Ovary (tissue), 9 donors: ENCODE data around the gene KCNN1. TPM values are rescaled to one million over a fixed set of nuclear protein-coding genes. Genes with fewer than 3 reads are reported as not detected.

Source experiments
- DNase-seq, 5 donors: peaks; one replicate each; pipeline ENCODE4 v3.0.0-alpha.2; 2019 to 2020
- H3K27ac ChIP-seq, 2 donors: fragments of 200-600 bp; one replicate each; pipeline versions ENCODE4 v1.5.1 to v1.8.0; 2019 to 2022
- H3K27me3 ChIP-seq: fragments of 200-600 bp; one replicate; pipeline ENCODE4 v1.8.0; 2022
- H3K36me3 ChIP-seq: fragments of 200-600 bp; sonication (generic); one replicate; pipeline ENCODE4 v1.5.1; 2019
- H3K4me1 ChIP-seq: one replicate; pipeline ENCODE4 v1.8.1; 2013; ENCODE audit warnings: mild to moderate bottlenecking, moderate library complexity; ENCODE audit not compliant: insufficient read depth
- H3K4me3 ChIP-seq: fragments of 200-600 bp; sonication (generic); one replicate; pipeline ENCODE4 v1.5.1; 2017
- H3K9me3 ChIP-seq, 2 donors: fragments of 200-600 bp in 1 of 2; sonication (generic) in 1 of 2; one replicate each; pipeline versions ENCODE4 v1.5.1 to v1.8.1; 2013 to 2019; ENCODE audit warnings: mild to moderate bottlenecking in 1 of 2, moderate library complexity in 1 of 2
- EP300 ChIP-seq: sonication (generic); formaldehyde crosslinking; IDR thresholded peaks from one replicate; pipeline ENCODE4 v1.6.1; 2017; ENCODE audit warnings: antibody characterized with exemption
- POLR2A ChIP-seq: fragments of 450-650 bp; IDR thresholded peaks from one replicate; pipeline ENCODE4 v1.6.1; 2017; ENCODE audit warnings: antibody characterized with exemption, mild to moderate bottlenecking, moderate library complexity
- WGBS, 3 donors: extraction: QIAGEN DNeasy Blood & Tissue Kit in 1 of 3; methylation state at CpG; one replicate each; pipeline versions ENCODE4 v1.1.5 to v1.1.7; 2013 to 2017; 5-methylcytosine and 5-hydroxymethylcytosine counted together
- intact Hi-C, 4 donors: fragments of 100-400 bp; cut with DNase I; formaldehyde crosslinking; loops; one replicate each; pipeline versions ENCODE4 v1.11.0 to v1.15.1; 2022 to 2023
- polyA plus RNA-seq, 2 donors: library from polyadenylated mRNA; stranded (reverse); fragments of 200-250 nt in 1 of 2; fragments of 350-450 nt in 1 of 2; fragmentation: Illumina TruSeq in 1 of 2; extraction: RNeasy Lipid Tissue Mini Kit (QIAGEN cat#74804) in 1 of 2; gene quantifications; one replicate each; pipeline ENCODE4 v1.2.3, GENCODE V29; 2013 to 2014
- total RNA-seq, 7 donors: library from RNA; depleted of rRNA in 2 of 7; stranded (reverse); fragments of >200 nt in 2 of 7; fragmentation: NEBNext Ultra II Directional in 3 of 7; extraction: Animal tissue kit (Norgen Biotek cat#: 25700) in 3 of 7; gene quantifications; one replicate each; pipeline versions ENCODE4 v1.1.0 to v1.2.4, GENCODE V29; 2016 to 2023
- TF ChIP-seq, protein P1 (sequence below), 3 donors: fragments of 450-650 bp in 2 of 3; fragments of 200-600 bp in 1 of 3; IDR thresholded peaks; one replicate each; pipeline versions ENCODE4 v1.5.1 to v1.8.0; 2016 to 2022; ENCODE audit warnings: antibody characterized with exemption in 3 of 3, mild to moderate bottlenecking in 1 of 3
- donor health status: DM: no; HTN: no; CAD: no; lungs with moderate emphysema.
- donor health status: DM: no; HTN: no; CAD: no.
- donor health status: Bipolar disorder and iron deficiency.
- donor health status: DM: yes; HTN: yes; CAD: no.
- donor health status: DM: no; HTN: no; CAD: no.
- donor health status: DM: yes; HTN: yes; CAD: no.

KCNN1 gene
- total and polyA plus RNA-seq, 9 donors, result 0.33 to 5.9 (median 1.7) TPM; not detected in 1

DNA sequence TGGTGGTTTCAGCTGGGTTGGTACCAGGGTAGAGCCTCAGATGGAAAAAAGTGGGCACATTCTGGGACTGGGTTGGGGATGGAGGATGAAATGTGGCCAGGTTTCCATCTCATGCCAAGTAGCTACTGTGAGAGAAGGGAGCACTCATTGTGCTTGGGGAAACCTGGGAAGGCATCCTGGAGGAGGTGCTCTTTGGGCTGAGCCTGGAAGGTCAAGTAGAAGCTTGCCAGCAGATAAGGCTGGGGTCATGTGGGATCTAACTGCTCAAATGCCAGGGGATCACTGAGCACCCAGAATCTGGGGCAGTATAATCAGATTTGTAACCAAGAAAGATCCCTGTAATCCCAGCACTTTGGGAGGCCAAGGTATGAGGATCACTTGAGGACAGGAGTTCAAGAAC is 9.0 kb upstream of the KCNN1 start:
- no peaks in the 10 kb centered on the region for H3K9me3 ChIP-seq
- no peak overlapping the region for H3K4me3 ChIP-seq
- TF ChIP-seq POLR2A, result no peak
- TF ChIP-seq, protein P1, sequence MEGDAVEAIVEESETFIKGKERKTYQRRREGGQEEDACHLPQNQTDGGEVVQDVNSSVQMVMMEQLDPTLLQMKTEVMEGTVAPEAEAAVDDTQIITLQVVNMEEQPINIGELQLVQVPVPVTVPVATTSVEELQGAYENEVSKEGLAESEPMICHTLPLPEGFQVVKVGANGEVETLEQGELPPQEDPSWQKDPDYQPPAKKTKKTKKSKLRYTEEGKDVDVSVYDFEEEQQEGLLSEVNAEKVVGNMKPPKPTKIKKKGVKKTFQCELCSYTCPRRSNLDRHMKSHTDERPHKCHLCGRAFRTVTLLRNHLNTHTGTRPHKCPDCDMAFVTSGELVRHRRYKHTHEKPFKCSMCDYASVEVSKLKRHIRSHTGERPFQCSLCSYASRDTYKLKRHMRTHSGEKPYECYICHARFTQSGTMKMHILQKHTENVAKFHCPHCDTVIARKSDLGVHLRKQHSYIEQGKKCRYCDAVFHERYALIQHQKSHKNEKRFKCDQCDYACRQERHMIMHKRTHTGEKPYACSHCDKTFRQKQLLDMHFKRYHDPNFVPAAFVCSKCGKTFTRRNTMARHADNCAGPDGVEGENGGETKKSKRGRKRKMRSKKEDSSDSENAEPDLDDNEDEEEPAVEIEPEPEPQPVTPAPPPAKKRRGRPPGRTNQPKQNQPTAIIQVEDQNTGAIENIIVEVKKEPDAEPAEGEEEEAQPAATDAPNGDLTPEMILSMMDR (IDR thresholded peaks at IDR 0.05), result no peak
- no peaks in the 10 kb centered on the region for H3K36me3 ChIP-seq
- H3K27ac ChIP-seq, result no peak overlapping the region
- intact Hi-C loops, result no loop called here
- H3K4me1 ChIP-seq, result no peaks in the 10 kb centered on the region
- peaks cover 4% of the 10 kb centered on the region for H3K27me3 ChIP-seq
- no peak for DNase-seq

DNA sequence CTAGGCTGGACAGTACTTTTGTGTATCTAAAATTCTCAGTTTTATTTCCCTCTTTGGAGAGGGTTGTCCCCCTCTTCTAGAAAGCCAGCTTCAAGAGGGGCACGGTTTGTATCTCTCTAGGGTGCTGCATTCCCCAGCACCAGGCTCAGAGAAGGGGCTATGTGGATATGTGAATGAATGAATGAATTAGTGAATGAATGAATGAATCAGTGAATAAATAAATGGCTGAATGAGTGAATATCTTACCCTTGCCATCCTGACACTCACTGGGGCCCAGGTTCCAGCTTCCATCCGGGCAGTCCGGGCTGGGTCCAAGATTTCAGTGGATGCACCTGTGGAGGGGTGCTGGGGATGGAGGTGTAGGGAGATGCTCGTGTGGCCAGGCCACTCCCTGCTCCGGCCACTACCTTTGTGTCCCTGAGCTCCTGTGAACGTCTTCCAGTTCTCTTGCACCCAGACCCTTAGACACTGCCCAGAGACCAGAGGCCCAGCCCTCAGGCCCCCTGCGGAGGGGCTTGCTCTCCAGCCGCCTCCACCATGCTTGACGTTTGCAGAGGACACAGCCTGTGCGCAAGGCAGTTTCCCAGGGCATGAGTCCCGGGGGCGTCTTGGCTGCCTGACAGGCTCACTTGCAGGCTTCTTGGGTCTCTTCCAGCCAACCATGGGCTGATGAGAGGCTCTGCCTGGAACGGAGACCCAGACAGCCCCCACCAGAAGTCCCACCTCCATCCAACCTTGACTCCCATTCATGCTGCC is 2.8 kb upstream of the KCNN1 start:
- Histone ChIP-seq H3K4me1 (peaks cover 3% of the 10 kb centered on the region), H3K27ac (no peak overlapping the region), H3K4me3 (no peak overlapping the region), H3K36me3 (no peaks in the 10 kb centered on the region), H3K9me3 (no peaks in the 10 kb centered on the region), H3K27me3 (no peaks in the 10 kb centered on the region)
- intact Hi-C loops, result no loop called here
- DNase-seq, result no peak
- WGBS, 3 donors, result 38 to 42% (median 41%) methylated on average over 13 of the region's 13 CpGs
- TF ChIP-seq, protein P1 (IDR thresholded peaks at IDR 0.05), result no peak
- TF ChIP-seq POLR2A, result no peak

DNA sequence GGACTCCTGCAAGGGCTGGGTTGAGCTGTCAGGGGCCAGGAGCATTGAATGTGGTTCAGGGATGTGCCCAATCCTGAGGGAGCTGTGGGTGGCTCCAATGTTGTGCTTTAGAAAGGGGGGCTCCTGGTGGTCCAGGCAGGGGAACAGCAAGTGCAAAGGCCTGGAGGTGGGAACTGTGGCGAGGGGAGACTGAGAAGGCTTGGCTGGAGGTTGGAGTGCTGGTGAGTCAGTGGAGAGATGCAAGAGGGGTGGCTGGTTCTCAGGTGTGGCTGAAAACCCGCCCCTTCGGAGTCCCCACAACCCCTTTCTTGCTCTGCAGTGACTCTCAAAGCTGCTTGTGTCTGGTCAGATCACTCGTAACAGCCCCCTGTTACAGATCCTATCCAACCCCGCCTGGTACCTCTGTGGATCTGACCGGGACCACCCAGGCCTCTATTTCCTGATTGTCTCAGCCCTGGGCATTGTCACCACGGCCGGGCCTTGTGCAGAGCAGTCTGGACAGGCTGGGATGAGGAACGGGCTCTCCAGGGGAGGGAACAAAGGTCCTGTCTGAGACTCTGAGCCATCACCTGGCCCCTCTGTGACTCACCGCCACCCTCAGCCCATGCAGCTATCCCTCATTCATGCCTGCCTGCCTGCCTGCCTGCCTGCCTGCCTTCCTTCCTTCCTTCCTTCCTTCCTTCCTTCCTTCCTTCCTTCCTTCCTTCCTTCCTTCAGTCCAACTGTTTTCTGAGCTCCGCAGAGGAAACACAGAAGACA is 1.4 kb upstream of the KCNN1 start:
- WGBS, 3 donors, result 75 to 78% (median 75%) methylated on average over 11 of the region's 11 CpGs
- peaks cover 3% of the 10 kb centered on the region for H3K4me1 ChIP-seq
- H3K27me3 ChIP-seq, result no peaks in the 10 kb centered on the region
- H3K9me3 ChIP-seq, result no peaks in the 10 kb centered on the region
- DNase-seq, result no peak
- H3K36me3 ChIP-seq, result no peaks in the 10 kb centered on the region
- no peak overlapping the region for H3K4me3 ChIP-seq
- intact Hi-C loops, result no loop called here
- no peak overlapping the region for H3K27ac ChIP-seq
- no peak for TF ChIP-seq POLR2A
- TF ChIP-seq, protein P1 (IDR thresholded peaks at IDR 0.05), result no peak
- no peak for TF ChIP-seq EP300

DNA sequence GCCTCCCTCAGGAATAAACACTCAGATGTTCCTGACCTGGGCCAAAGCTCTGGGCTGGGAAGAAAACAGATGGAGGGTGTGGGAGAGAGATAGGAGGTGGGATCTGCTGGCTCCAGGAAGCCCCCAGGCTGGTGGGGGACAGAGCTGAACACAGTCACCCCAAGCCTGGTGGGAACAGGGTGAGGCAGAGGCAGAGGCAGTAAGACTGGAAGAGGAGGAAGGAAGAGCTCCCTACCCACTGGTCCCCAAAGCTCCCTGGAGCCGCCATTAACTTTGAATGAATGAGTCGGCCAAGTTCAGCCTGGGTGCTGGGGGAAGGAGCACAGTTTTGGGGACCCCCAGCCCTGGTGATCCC is 801 bp upstream of the KCNN1 start:
- no peaks in the 10 kb centered on the region for H3K36me3 ChIP-seq
- 53 to 56% (median 56%) methylated on average over 2 of the region's 2 CpGs for WGBS, 3 donors
- TF ChIP-seq, protein P1 (IDR thresholded peaks at IDR 0.05), result no peak
- no peak for TF ChIP-seq POLR2A
- no peak for TF ChIP-seq EP300
- DNase-seq, result no peak
- H3K9me3 ChIP-seq, result no peaks in the 10 kb centered on the region
- H3K27me3 ChIP-seq, result no peaks in the 10 kb centered on the region
- intact Hi-C loops, result no loop called here
- peaks cover 3% of the 10 kb centered on the region for H3K4me1 ChIP-seq
- H3K4me3 ChIP-seq, result no peak overlapping the region
- H3K27ac ChIP-seq, result no peak overlapping the region
